ENCODE measurements around the gene STAT1. TPM values are rescaled to one million over a fixed set of nuclear protein-coding genes. Genes with fewer than 3 reads are reported as not detected.

STAT1 gene
- total and polyA plus RNA-seq, 9 of the 15 experiments (the other 6 are each of a cell fraction or from before 2014, with no cell fraction given): 8.7 to 34.4 (median 26.8) TPM

GRCh38 chr2:190938771-190939335 lies 75.1 kb downstream of the STAT1 start:
- ATAC-seq (no peak), DNase-seq (ENCODE audit: extremely low read depth in 1 of 4, low spot score in 3 of 4) (no peak), FAIRE-seq (no peak)
- Histone ChIP-seq H3K9me3 (replicated peaks; ENCODE audit: control insufficient read depth, insufficient read depth, low read depth, low read length) (no peaks in the 10 kb centered on the region), H2AFZ (ENCODE audit: low read depth, low read length) (no peak overlapping the region), H3K4me2 (ENCODE audit: insufficient read depth, low read length) (no peak overlapping the region), H3K4me1 (replicated peaks in 1 of 2; ENCODE audit: control insufficient read depth in 2 of 2, insufficient read depth in 2 of 2, low read length in 2 of 2) (no peaks in the 10 kb centered on the region), H3K79me2 (ENCODE audit: control insufficient read depth, insufficient read depth, low read length) (no peaks in the 10 kb centered on the region), H3K36me3 (ENCODE audit: control insufficient read depth, insufficient read depth, low read length) (peaks cover 4% of the 10 kb centered on the region; the same call in 1 of the 3 replicates), H3K27ac (ENCODE audit: extremely low read depth, low read depth, low read length) (no peak overlapping the region), H4K20me1 (replicated peaks; ENCODE audit: control insufficient read depth, insufficient read depth, low read length) (no peaks in the 10 kb centered on the region), H3K4me3 (no peak overlapping the region), H3K9ac (ENCODE audit: insufficient read depth in 1 of 2, low read depth in 2 of 2, low read length in 2 of 2) (no peak overlapping the region), H3K9me1 (ENCODE audit: control insufficient read depth, insufficient read depth, low read length) (no peaks in the 10 kb centered on the region), H3K27me3 (ENCODE audit: control insufficient read depth in 2 of 2, insufficient read depth in 2 of 2, low read length in 2 of 2) (no peaks in the 10 kb centered on the region)
- ChIA-PET POLR2A (no interaction called here), CTCF (ENCODE audit: low intra/inter-chr PET ratio) (no interaction called here)
- WGBS (ENCODE audit: insufficient coverage, low coverage, missing lambda C conversion rate): 36% methylated on average over 1 of the region's 1 CpG
- no TSS peak for BruUV-seq (replicated peaks)
- in situ Hi-C loops (cut with MboI) (no loop called here), intact Hi-C loops (cut with micrococcal nuclease) (no loop called here)
- TF ChIP-seq CXXC5 (CRISPR knock-in tag; IDR thresholded peaks at IDR 0.05) (no peak), BCL6 (CRISPR knock-in tag; IDR thresholded peaks at IDR 0.05) (no peak), ELK1 (CRISPR knock-in tag; IDR thresholded peaks at IDR 0.05) (no peak), PATZ1 (CRISPR knock-in tag; IDR thresholded peaks at IDR 0.05; ENCODE audit: borderline replicate concordance) (no peak), CTBP1 (IDR thresholded peaks at IDR 0.05; ENCODE audit: borderline replicate concordance) (no peak), CCNT2 (IDR thresholded peaks at IDR 0.05; ENCODE audit: borderline replicate concordance, extremely low read depth, insufficient read length, low read depth, low read length) (no peak), STAT5B (CRISPR knock-in tag; IDR thresholded peaks at IDR 0.05) (no peak), CREM (IDR thresholded peaks at IDR 0.05; ENCODE audit: low read depth) (no peak), DEAF1 (CRISPR knock-in tag; IDR thresholded peaks at IDR 0.05) (no peak), RNF219 (CRISPR knock-in tag; IDR thresholded peaks at IDR 0.05) (no peak)

All from K562 (cell line).